ENCODE data around the gene VEZF1.

VEZF1 gene

GRCh38 chr17:57926723-57927047 lies 61.4 kb downstream of the VEZF1 start:
- no peak for DNase-seq

GRCh38 chr17:57925361-57925990 lies 62.6 kb downstream of the VEZF1 start:
- peak; percentile 76 for DNase-seq

DNA sequence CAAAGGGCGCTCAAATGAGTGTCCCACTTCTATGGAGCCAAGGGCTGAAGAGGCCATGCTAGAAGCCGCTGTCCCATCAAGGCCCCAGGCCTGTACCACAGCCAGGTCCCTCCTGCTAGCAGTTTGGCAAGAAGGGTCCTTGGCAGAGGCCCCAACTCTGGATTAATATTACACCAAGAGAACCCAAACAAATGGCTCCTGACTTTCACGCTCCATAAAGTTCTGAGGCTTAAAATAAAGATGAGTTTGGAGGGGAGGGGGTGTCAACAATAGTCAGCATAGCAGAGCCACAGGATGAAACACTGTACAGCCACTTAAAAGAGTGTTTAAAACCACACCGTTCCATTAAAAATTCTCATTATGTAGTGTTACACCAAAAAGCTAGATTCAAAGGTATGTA lies 63.4 kb downstream of the VEZF1 start:
- DNase-seq = no peak
